ENCODE data around the gene THRSP. TPM values are rescaled to one million over a fixed set of nuclear protein-coding genes. Genes with fewer than 3 reads are reported as not detected.

The THRSP gene
- polyA plus RNA-seq, 1 donor (not counting 4 experiments of a cell fraction or from before 2014, with no cell fraction given): not detected

DNA sequence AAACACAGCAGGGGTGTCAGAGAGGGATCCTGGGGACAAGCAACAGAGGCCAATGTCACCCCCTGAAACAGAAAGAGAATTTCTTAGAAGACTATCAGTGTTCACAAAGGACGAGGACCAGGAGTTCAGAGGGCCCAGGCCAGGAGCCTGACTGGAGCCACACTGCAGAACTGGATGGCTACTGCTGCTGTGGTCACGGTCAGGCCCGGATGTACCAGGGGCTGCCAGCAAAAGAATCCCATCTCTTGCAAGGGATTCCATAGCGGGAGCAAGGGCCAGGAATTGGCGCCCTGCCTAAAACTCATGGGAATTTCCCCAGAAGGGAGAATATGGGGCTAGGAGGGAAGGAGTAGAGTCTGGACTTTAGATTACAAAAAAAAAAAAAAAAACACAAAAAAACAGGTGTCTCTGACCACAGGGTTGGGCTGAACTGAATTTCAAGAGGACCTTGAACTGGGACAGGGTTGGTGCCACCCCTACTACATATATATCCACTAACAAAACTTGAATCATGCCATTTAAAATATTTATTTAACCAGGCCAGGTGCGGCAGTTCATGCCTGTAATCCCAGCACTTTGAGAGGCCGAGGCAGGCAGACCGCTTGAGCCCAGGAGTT is 24.9 kb upstream of the THRSP start:
- Histone ChIP-seq H3K4me3 (ENCODE audit: control insufficient read depth in 2 of 3, extremely low read depth in 1 of 3, insufficient read depth in 2 of 3, low read depth in 1 of 3, low read length in 3 of 3) (no peak overlapping the region), H3K27ac (ENCODE audit: control insufficient read depth, insufficient read depth, low read length) (no peak overlapping the region)

DNA sequence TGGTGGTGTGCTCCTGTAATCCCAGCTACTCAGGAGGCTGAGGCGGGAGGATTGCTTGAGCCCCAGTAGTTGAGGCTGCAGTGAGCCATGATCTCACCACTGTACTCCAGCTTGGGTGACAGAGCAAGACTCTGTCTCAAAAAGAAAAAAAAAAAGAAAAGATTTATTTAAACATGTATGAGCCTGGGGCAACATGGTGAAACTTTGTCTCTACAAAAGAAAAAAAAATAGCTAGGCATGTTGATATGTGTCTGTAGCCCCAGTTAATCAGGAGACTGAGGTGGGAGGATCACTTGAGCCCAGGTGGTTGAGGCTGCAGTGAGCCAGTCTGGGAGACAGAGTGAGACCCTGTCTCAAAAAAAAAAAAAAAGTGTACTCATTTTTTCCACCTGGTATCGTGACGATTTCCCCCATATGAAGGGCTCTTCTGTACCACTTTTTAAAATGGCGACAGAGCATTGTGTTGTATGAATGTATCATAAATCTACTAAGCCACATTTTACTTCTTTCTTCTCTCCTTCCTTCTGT is 24.2 kb upstream of the THRSP start:
- Histone ChIP-seq H2AFZ (ENCODE audit: control insufficient read depth, low read length) (peak overlapping the region; percentile 75), H3K79me2 (ENCODE audit: control insufficient read depth, insufficient read depth, low read length) (no peaks in the 10 kb centered on the region), H4K20me1 (ENCODE audit: control insufficient read depth, extremely low read depth, insufficient read depth, low read length) (no peaks in the 10 kb centered on the region), H3K27me3 (ENCODE audit: control insufficient read depth, extremely low read depth, insufficient read depth, low read length) (no peaks in the 10 kb centered on the region), H3K9me1 (ENCODE audit: control insufficient read depth, extremely low read depth, insufficient read depth, low read length) (no peaks in the 10 kb centered on the region), H3K4me1 (ENCODE audit: control insufficient read depth, extremely low read depth, insufficient read depth, low read length) (peaks cover 19% of the 10 kb centered on the region), H3K9me3 (ENCODE audit: control insufficient read depth, low read depth, low read length) (no peaks in the 10 kb centered on the region), H3K9ac (ENCODE audit: control insufficient read depth, extremely low read depth, insufficient read depth, low read length) (no peak overlapping the region), H3K4me2 (ENCODE audit: control insufficient read depth, extremely low read depth, insufficient read depth, low read depth, low read length) (peak overlapping the region; percentile 75), H3K36me3 (ENCODE audit: control insufficient read depth in 2 of 2, extremely low read depth in 1 of 2, insufficient read depth in 2 of 2, low read length in 2 of 2) (no peaks in the 10 kb centered on the region), H3K27ac (ENCODE audit: control insufficient read depth, insufficient read depth, low read length) (peak overlapping the region; percentile 57), H3K4me3 (ENCODE audit: control insufficient read depth in 2 of 3, extremely low read depth in 1 of 3, insufficient read depth in 2 of 3, low read depth in 1 of 3, low read length in 3 of 3) (no peak overlapping the region)
- TF ChIP-seq EZH2 (IDR thresholded peaks at IDR 0.05; ENCODE audit: low read length): no peak
- TF ChIP-seq, protein P1, sequence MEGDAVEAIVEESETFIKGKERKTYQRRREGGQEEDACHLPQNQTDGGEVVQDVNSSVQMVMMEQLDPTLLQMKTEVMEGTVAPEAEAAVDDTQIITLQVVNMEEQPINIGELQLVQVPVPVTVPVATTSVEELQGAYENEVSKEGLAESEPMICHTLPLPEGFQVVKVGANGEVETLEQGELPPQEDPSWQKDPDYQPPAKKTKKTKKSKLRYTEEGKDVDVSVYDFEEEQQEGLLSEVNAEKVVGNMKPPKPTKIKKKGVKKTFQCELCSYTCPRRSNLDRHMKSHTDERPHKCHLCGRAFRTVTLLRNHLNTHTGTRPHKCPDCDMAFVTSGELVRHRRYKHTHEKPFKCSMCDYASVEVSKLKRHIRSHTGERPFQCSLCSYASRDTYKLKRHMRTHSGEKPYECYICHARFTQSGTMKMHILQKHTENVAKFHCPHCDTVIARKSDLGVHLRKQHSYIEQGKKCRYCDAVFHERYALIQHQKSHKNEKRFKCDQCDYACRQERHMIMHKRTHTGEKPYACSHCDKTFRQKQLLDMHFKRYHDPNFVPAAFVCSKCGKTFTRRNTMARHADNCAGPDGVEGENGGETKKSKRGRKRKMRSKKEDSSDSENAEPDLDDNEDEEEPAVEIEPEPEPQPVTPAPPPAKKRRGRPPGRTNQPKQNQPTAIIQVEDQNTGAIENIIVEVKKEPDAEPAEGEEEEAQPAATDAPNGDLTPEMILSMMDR (optimal IDR thresholded peaks at IDR 0.05 in 1 of 3, IDR thresholded peaks at IDR 0.05 in 1 of 3, conservative IDR thresholded peaks at IDR 0.05 in 1 of 3; ENCODE audit: extremely low read depth in 1 of 3, insufficient read depth in 2 of 3, low read length in 3 of 3): no peak
- DNase-seq (ENCODE audit: low read depth, low spot score) (no peak), FAIRE-seq (no peak)
- dilution Hi-C loops (cut with MboI; ENCODE audit: extremely low pct_ligation_motif_present, low sequenced_read_pairs): no loop called here

More for the DNA sequence above, 24.9 kb upstream of the THRSP start:
- no peak overlapping the region for H3K9ac ChIP-seq (ENCODE audit: control insufficient read depth, extremely low read depth, insufficient read depth, low read length)
- dilution Hi-C loops (cut with MboI; ENCODE audit: extremely low pct_ligation_motif_present, low sequenced_read_pairs): no loop called here
- H3K79me2 ChIP-seq (ENCODE audit: control insufficient read depth, insufficient read depth, low read length): no peaks in the 10 kb centered on the region
- FAIRE-seq (no peak), DNase-seq (ENCODE audit: low read depth, low spot score) (no peak)
- no peak for TF ChIP-seq EZH2 (IDR thresholded peaks at IDR 0.05; ENCODE audit: low read length)
- TF ChIP-seq, protein P1 (optimal IDR thresholded peaks at IDR 0.05 in 1 of 3, IDR thresholded peaks at IDR 0.05 in 1 of 3, conservative IDR thresholded peaks at IDR 0.05 in 1 of 3; ENCODE audit: extremely low read depth in 1 of 3, insufficient read depth in 2 of 3, low read length in 3 of 3): no peak
- H3K36me3 ChIP-seq (ENCODE audit: control insufficient read depth in 2 of 2, extremely low read depth in 1 of 2, insufficient read depth in 2 of 2, low read length in 2 of 2): no peaks in the 10 kb centered on the region
- no peaks in the 10 kb centered on the region for H3K9me1 ChIP-seq (ENCODE audit: control insufficient read depth, extremely low read depth, insufficient read depth, low read length)
- no peaks in the 10 kb centered on the region for H3K9me3 ChIP-seq (ENCODE audit: control insufficient read depth, low read depth, low read length)
- no peak overlapping the region for H2AFZ ChIP-seq (ENCODE audit: control insufficient read depth, low read length)
- H3K4me1 ChIP-seq (ENCODE audit: control insufficient read depth, extremely low read depth, insufficient read depth, low read length): peaks cover 19% of the 10 kb centered on the region
- no peaks in the 10 kb centered on the region for H3K27me3 ChIP-seq (ENCODE audit: control insufficient read depth, extremely low read depth, insufficient read depth, low read length)
- H4K20me1 ChIP-seq (ENCODE audit: control insufficient read depth, extremely low read depth, insufficient read depth, low read length): no peaks in the 10 kb centered on the region
- H3K4me2 ChIP-seq (ENCODE audit: control insufficient read depth, extremely low read depth, insufficient read depth, low read depth, low read length): no peak overlapping the region
